A549 treated with GW870086 at 1 μM for 4 hours (cell line): ENCODE measurements around the gene RPGR. TPM values are rescaled to one million over a fixed set of nuclear protein-coding genes. Genes with fewer than 3 reads are reported as not detected.

Source experiments
- total RNA-seq: library from RNA; stranded (reverse); fragments of 200-300 nt; extraction: Qiagen RNA extraction; gene quantifications from 5 replicates; pipeline ENCODE4 v1.2.3, GENCODE V29; 2022; ENCODE audit warnings: low read depth

Gene RPGR
- total RNA-seq: 8.9 to 12.9 TPM (median 12.1 TPM) in 5 replicates

GRCh38 chrX:38327007-38327774, at the start of gene RPGR:
TSS of gene RPGR (minus strand) at chrX:38327509. CDS start at chrX:38327367, 142 bp downstream.

GRCh38 chrX:38352362-38352761, 25.1 kb upstream of the RPGR start, which contains the start of gene OTC:
TSS of gene OTC (plus strand) at chrX:38352604. CDS start at chrX:38352697, 93 bp downstream.

DNA sequence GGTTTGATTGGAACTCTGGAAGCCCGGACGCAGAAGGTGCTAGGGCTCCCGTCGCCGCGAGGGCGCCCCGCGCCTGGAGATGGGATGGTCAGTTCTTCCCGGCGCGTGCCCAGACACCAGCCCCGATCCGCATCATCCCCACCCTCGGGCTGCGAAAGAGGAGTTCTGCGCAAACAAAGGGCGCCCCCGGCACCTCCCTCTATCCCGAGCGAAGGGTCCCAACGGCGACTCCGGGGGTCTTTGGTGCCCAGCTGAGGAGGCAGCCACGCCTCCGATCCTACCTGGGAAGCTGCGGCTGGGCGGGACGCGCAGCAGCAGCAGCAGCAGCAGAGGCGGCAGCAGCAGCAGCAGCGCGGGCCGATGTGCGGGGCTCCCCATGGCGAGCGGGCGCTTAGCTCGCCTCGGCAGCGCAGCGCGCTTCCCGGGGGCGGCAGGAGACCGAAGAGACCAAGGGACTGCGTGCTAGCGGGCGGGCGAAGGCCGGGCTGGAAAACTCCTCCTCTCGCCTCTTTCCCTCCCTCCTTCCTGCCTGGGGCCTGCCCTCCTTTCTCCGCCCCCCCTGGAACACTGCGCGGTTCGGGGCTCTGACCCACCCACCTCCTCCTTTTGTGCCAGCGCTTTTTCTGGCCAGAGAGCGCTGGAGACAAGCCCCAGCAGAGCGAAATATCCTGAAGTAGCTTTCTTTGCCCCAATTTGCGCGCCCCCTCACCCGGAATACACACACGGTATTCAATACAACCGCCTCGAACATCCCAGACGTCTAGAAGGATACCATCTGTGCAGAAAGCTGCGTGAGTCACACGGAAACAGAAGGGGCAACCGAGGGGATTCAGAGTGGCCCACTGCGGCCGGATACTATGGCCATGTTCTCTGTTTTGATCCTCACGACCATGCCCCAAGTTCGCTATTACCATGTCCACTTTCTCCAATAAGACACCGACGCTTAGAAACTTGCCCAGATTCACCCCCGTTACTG, 106.6 kb downstream of the RPGR start, which contains the start of gene SRPX:
TSS of gene SRPX (minus strand) at position 457 of the 976 bp plus-strand sequence. CDS start at position 378, 79 bp downstream.

Other genes with a start within 250 kb of the RPGR start
- gene SRPX, start 106.6 kb downstream of the RPGR start, total RNA-seq: 7.3 to 8.4 TPM (median 7.9 TPM) in 5 replicates
- not detected in 5 replicates for gene OTC, start 25.1 kb upstream of the RPGR start, total RNA-seq
- gene TSPAN7, start 234.0 kb upstream of the RPGR start, total RNA-seq: 2.1 to 3.3 TPM (median 2.3 TPM) in 5 replicates